KMS-11 (cell line): ENCODE results near the gene HOXA1.

Experiments
- H2AFZ ChIP-seq: fragments of 200-600 bp; sonication (generic); 2 replicates; pipeline ENCODE4 v1.6.1; 2016; ENCODE audit warnings: antibody characterized with exemption, mixed run types, low read depth
- H3K27ac ChIP-seq: fragments of 200-600 bp; sonication (generic); 2 replicates; pipeline ENCODE4 v1.6.1; 2016; ENCODE audit warnings: mild to moderate bottlenecking, mixed run types
- H3K27me3 ChIP-seq: fragments of 200-600 bp; sonication (generic); 2 replicates; pipeline ENCODE4 v1.6.1; 2017; ENCODE audit warnings: mild to moderate bottlenecking, low read depth, mixed run types, moderate library complexity; ENCODE audit not compliant: insufficient read depth
- H3K36me3 ChIP-seq: fragments of 200-600 bp; sonication (generic); 2 replicates; pipeline ENCODE4 v1.6.1; 2017; ENCODE audit warnings: mild to moderate bottlenecking, mixed run types; ENCODE audit not compliant: insufficient read depth
- H3K4me1 ChIP-seq: fragments of 200-600 bp; sonication (generic); 2 replicates; pipeline ENCODE4 v1.6.1; 2016; ENCODE audit warnings: mild to moderate bottlenecking, low read depth, mixed run types; ENCODE audit not compliant: poor library complexity, severe bottlenecking
- H3K4me2 ChIP-seq: fragments of 200-600 bp; sonication (generic); 2 replicates; pipeline ENCODE4 v1.7.0; 2016; ENCODE audit warnings: mild to moderate bottlenecking, mixed run types
- H3K4me3 ChIP-seq: fragments of 200-600 bp; sonication (generic); IDR thresholded peaks from 2 replicates; pipeline ENCODE4 v1.6.1; 2017; ENCODE audit warnings: low read depth, low read length, mixed read lengths; ENCODE audit not compliant: insufficient read depth
- H3K79me2 ChIP-seq: fragments of 200-600 bp; sonication (generic); 2 replicates; pipeline ENCODE4 v1.6.1; 2016; ENCODE audit warnings: low read depth, mixed run types; ENCODE audit not compliant: insufficient read depth
- H3K9ac ChIP-seq: fragments of 200-600 bp; sonication (generic); 2 replicates; pipeline ENCODE4 v1.6.1; 2016; ENCODE audit warnings: mild to moderate bottlenecking, mixed run types
- H4K20me1 ChIP-seq: fragments of 200-600 bp; sonication (generic); 2 replicates; pipeline ENCODE4 v1.6.1; 2016; ENCODE audit warnings: mild to moderate bottlenecking, mixed run types; ENCODE audit not compliant: insufficient read depth
- TF ChIP-seq, protein P1 (sequence below): fragments of 200-600 bp; sonication (generic); conservative IDR thresholded peaks from 2 replicates; pipeline ENCODE4 v1.6.1; 2017; ENCODE audit warnings: low read depth, mild to moderate bottlenecking, antibody characterized with exemption, low read length, moderate library complexity, mixed read lengths

The HOXA1 gene

DNA sequence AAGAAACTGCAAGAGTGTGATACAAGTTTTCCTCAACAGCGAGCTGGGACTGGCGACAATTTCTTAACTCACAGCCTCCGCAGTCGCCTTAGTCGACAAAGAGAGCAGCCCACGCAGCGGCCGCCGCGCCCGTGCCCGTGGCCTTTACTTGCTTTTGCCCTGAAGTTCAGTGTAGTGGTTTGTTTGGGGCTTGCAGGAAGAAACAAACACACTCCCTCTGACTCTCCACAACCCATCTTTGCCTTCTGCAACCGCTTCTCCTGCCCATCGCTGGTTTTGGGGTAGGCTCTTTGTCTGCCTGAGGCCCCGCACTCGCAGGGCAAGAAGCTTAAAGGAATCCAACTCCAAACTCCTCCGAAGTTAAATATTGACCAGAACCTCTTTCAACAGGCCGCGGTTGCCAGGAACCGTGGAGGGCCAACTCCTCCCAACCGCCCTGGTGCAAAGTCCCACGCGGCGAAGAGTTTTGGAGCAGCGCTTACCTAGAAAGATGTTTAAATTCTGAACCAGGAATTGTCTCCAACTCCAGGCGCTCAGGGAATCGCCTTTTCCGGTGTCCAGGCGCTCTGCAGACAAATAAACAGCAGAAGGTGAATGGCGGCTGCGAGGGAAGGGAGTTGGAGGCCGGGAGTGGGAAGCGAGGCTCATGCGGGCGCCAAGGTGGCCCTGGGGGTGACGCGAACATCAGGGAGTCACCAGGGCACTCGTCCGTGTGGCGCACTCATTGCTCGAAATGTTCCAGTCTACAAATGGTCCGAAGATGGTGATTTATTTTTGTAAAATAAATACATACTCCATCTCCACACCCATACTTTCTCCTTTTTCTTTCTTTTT lies 26.5 kb upstream of the HOXA1 start:
- no peak overlapping the region for H3K27ac ChIP-seq
- H3K4me2 ChIP-seq = no peak overlapping the region
- H4K20me1 ChIP-seq = no peaks in the 10 kb centered on the region
- TF ChIP-seq, protein P1, sequence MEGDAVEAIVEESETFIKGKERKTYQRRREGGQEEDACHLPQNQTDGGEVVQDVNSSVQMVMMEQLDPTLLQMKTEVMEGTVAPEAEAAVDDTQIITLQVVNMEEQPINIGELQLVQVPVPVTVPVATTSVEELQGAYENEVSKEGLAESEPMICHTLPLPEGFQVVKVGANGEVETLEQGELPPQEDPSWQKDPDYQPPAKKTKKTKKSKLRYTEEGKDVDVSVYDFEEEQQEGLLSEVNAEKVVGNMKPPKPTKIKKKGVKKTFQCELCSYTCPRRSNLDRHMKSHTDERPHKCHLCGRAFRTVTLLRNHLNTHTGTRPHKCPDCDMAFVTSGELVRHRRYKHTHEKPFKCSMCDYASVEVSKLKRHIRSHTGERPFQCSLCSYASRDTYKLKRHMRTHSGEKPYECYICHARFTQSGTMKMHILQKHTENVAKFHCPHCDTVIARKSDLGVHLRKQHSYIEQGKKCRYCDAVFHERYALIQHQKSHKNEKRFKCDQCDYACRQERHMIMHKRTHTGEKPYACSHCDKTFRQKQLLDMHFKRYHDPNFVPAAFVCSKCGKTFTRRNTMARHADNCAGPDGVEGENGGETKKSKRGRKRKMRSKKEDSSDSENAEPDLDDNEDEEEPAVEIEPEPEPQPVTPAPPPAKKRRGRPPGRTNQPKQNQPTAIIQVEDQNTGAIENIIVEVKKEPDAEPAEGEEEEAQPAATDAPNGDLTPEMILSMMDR = no peak
- no peaks in the 10 kb centered on the region for H3K27me3 ChIP-seq
- no peak overlapping the region for H3K4me3 ChIP-seq
- H3K36me3 ChIP-seq = no peaks in the 10 kb centered on the region
- no peaks in the 10 kb centered on the region for H3K79me2 ChIP-seq
- H2AFZ ChIP-seq = no peak overlapping the region
- H3K4me1 ChIP-seq = no peaks in the 10 kb centered on the region
- no peak overlapping the region for H3K9ac ChIP-seq

DNA sequence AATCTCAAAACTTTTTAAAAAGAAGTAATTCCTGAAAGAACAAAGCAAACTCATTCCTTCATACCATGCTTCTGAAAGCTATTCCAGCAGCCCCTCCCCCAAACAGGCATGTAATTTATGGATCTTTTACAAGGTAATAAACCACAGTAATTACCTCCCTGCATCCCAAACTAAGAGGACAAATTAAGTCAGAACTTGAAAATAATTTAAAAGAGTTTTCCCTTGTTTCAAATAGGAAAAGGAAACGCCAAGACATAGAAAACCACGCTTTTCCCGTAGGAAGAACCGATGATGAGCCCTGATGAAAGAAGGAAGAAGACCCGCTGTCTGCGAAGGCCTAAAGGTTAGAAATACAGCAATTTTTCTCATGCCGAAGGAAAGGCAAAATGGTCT lies 25.9 kb upstream of the HOXA1 start:
- H3K4me1 ChIP-seq = no peaks in the 10 kb centered on the region
- TF ChIP-seq, protein P1 = no peak

DNA sequence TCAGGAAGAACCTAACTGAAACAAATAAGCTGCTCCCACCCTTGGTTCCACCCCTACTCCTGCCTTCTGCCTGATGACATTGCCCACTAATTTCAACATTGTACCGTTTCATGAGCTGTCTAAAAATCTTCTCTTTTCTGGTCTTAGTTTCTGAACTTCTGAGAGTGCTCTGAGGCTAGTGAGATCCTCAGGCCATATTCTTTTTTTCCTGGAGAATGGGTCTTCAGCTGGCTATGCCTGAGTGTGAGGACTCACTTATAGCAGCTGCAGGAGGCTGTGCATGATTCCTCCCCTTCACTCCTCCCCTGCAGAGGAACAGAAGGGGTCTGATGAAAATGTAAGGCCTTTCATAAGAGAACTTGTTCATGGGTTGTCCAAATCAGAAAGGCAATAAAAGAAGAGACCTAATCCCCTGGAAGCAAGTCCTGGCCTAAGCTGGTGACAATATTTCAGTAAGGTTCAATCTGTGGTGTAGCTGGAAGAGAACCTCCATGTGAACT lies 23.7 kb upstream of the HOXA1 start:
- no peak overlapping the region for H3K27ac ChIP-seq
- H4K20me1 ChIP-seq = no peaks in the 10 kb centered on the region
- no peak overlapping the region for H2AFZ ChIP-seq
- no peak overlapping the region for H3K9ac ChIP-seq
- H3K27me3 ChIP-seq = no peaks in the 10 kb centered on the region
- H3K36me3 ChIP-seq = no peaks in the 10 kb centered on the region
- TF ChIP-seq, protein P1 = no peak
- H3K79me2 ChIP-seq = no peaks in the 10 kb centered on the region
- H3K4me1 ChIP-seq = no peaks in the 10 kb centered on the region
- H3K4me2 ChIP-seq = no peak overlapping the region
- no peak overlapping the region for H3K4me3 ChIP-seq

More for the DNA sequence above, 25.9 kb upstream of the HOXA1 start:
- Histone ChIP-seq H3K9ac (no peak overlapping the region), H3K27ac (no peak overlapping the region), H4K20me1 (no peaks in the 10 kb centered on the region), H2AFZ (no peak overlapping the region), H3K36me3 (no peaks in the 10 kb centered on the region), H3K79me2 (no peaks in the 10 kb centered on the region), H3K4me2 (no peak overlapping the region), H3K4me3 (no peak overlapping the region), H3K27me3 (no peaks in the 10 kb centered on the region)

DNA sequence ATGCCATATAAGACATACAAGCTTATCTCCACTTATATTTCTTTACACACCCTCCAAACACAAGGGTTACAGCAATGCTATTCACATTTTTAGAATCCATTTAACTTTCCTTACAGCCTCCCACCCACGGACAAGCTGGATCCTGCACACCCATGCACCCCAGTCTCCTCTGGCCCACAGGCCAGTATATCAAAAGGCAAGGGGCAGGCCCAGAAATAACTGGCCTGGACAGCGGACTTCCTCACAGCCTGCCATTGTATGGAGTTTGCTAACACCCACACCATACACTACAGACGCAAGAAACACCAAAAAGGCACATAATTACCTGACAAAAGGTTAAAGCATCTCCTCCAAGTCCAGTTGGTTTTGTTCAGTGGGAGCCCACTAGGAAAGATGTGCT lies 22.8 kb upstream of the HOXA1 start:
- H3K79me2 ChIP-seq = no peaks in the 10 kb centered on the region
- H3K27ac ChIP-seq = no peak overlapping the region
- H3K4me1 ChIP-seq = no peaks in the 10 kb centered on the region
- H3K27me3 ChIP-seq = no peaks in the 10 kb centered on the region
- H3K4me3 ChIP-seq = no peak overlapping the region
- no peaks in the 10 kb centered on the region for H4K20me1 ChIP-seq
- no peaks in the 10 kb centered on the region for H3K36me3 ChIP-seq
- H2AFZ ChIP-seq = no peak overlapping the region
- H3K9ac ChIP-seq = no peak overlapping the region
- TF ChIP-seq, protein P1 = no peak
- H3K4me2 ChIP-seq = no peak overlapping the region
